Measurements from ENCODE around the gene TNS1.

The TNS1 gene

DNA sequence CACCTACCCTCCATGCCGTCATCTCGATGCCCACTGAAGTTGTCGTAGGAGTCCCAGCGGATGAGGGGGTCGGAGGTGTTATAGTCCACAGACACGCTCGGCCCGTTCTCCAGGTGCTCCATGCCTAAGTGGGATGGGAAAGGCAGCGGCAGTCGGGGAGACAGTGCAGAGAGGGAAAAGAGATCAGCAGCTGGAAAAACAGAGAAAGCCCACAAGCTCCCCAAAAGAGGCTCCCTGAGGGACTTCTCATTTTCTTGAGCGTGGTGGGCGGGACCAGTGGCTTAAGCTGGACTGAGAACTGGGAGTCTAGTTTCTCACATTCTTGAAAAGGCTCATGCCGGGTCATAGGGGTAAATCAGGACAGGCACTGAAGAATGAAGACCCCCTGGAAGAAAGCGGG lies 121.9 kb downstream of the TNS1 start:
- no peak for DNase-seq (ENCODE audit: extremely low read depth, low read depth)

DNA sequence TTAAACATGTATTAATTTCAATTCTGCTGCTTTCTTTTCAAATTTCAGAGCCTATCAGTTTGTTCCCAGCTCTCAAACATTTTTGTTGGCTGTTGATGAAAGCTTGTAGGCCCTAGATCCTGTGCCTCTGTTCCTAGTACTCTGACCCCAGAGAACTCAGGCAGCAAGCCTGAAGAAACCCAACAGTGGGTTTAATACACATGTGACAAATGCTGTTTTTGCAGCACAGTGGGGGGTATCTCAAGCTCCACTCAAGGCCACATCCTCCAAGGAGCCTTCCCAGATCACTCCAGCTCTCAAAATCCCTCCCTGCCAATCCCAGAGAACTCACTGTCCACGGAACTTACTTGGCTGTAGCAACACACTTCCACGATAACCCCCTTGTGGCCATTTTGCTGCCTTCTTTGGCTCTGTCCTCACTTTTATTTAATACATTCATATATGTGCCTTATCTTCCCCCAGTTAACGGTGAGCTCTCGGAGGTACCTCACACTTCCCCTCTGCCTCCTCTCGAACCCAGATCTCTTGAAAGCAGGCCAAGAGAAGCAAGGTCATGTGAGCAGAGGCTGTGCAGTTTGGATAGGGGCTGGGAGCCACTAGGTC lies 122.4 kb downstream of the TNS1 start:
- TF ChIP-seq, protein P1, sequence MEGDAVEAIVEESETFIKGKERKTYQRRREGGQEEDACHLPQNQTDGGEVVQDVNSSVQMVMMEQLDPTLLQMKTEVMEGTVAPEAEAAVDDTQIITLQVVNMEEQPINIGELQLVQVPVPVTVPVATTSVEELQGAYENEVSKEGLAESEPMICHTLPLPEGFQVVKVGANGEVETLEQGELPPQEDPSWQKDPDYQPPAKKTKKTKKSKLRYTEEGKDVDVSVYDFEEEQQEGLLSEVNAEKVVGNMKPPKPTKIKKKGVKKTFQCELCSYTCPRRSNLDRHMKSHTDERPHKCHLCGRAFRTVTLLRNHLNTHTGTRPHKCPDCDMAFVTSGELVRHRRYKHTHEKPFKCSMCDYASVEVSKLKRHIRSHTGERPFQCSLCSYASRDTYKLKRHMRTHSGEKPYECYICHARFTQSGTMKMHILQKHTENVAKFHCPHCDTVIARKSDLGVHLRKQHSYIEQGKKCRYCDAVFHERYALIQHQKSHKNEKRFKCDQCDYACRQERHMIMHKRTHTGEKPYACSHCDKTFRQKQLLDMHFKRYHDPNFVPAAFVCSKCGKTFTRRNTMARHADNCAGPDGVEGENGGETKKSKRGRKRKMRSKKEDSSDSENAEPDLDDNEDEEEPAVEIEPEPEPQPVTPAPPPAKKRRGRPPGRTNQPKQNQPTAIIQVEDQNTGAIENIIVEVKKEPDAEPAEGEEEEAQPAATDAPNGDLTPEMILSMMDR (IDR thresholded peaks at IDR 0.05; ENCODE audit: low read depth, low read length), result no peak; the same call in 1 of the 2 replicates
- DNase-seq (ENCODE audit: extremely low read depth, low read depth), result no peak

More for the DNA sequence above, 121.9 kb downstream of the TNS1 start:
- TF ChIP-seq, protein P1 (IDR thresholded peaks at IDR 0.05; ENCODE audit: low read depth, low read length), result no peak

DNA sequence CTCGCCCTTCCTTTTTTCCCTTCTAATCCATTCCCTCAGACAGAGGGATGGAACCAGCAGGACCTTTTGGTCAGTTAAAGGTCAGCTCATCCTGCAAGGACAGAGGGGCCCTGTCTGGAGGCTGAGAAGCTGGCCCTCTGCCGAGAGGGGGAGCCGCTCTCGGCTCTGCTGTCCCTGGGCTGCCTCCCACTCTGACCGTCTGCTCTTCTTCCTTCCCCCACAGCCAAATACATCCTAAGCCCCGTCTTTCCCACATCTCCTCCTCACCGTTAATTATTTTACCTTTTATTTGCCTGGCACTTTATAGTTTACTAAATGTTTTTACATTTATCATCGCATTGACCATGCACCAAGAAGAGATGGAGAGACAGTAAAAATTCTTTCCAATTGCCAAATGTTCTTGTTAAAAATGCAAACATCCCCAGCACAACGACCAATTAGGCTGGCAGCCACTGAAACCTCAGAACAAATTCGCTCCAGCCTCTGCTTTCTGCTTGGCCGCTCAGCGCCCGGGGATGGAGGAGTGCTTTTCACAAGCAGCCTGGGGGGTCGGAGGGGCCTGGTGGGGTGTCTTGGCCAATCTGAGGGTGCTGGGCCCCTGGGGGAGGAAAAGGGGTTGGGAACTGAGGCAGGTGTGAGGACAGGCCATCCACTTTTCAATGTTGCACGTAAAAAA lies 123.7 kb downstream of the TNS1 start:
- TF ChIP-seq, protein P1 (IDR thresholded peaks at IDR 0.05; ENCODE audit: low read depth, low read length), result no peak
- no peak for DNase-seq (ENCODE audit: extremely low read depth, low read depth)

DNA sequence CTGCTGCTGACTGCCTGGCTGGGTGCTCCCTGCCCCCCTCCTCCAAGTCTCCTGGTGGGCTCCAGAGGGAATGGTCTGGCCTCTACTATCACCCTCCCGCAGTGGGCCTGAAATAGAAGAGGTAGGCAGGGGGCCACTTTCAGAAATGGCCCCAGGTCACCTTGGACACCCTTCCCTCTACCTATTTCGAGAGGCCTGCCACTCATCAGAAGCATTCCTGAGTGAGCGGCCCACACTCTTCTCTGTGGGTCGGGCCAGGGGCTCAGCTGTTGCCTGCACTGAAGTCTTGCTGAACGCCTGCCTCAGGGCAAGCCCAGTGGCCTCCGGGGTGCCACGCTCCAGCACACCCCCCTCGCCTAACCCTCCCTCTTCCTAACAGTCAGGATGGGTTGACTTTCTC lies 124.9 kb downstream of the TNS1 start:
- TF ChIP-seq, protein P1 (IDR thresholded peaks at IDR 0.05; ENCODE audit: low read depth, low read length), result no peak
- DNase-seq (ENCODE audit: extremely low read depth, low read depth), result no peak

DNA sequence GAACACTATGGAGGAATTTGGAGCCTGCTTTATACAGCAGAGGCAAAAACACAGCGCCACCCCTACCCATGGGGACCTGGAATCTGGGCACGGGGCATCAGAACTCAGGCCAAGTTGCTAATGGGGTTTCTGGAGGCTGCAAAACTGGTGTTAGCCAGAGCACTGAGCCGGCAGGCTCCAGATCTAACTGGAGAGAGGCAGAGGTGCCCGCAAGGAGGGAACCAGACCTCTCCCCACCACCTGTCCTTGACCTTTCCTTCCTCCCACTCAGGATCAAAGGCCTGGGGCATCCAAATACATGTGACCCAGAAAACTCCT lies 126.6 kb downstream of the TNS1 start:
- TF ChIP-seq, protein P1 (IDR thresholded peaks at IDR 0.05; ENCODE audit: low read depth, low read length), result no peak
- no peak for DNase-seq (ENCODE audit: extremely low read depth, low read depth)

DNA sequence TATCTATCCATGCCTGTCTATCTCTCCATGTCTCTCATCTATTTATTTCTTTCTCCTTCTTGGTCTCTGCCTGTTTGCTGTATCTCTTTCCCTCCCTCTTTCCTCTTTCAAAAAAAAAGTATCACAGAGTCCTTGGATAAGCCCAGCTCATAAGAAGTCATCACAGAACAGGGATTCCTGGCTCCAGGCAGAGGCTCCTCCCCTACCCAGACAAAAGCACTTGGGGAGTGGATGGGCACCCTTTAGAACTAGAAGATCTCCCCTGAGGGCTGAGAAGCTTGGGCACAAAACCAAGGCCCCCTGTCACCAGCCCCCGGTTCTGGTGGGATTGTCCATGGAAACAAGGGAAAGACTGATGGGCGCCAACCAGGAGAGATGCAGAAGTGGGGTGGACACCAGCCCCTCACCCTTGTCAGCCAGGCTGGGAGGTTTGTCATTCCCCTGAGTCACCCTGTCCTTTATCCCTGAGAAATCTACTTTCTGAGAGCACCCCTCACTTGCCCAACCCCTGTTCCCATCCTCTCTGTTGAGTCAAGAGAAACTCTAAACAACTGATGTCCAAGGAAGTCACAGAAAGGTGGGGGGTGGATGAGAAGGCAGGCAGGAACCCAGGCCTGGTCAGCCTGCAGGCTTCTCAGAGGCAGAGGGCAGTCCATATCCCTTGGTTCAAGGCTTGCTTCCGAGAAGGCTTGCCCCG lies 127.1 kb downstream of the TNS1 start:
- no peak for DNase-seq (ENCODE audit: extremely low read depth, low read depth)
- TF ChIP-seq, protein P1 (IDR thresholded peaks at IDR 0.05; ENCODE audit: low read depth, low read length), result no peak

DNA sequence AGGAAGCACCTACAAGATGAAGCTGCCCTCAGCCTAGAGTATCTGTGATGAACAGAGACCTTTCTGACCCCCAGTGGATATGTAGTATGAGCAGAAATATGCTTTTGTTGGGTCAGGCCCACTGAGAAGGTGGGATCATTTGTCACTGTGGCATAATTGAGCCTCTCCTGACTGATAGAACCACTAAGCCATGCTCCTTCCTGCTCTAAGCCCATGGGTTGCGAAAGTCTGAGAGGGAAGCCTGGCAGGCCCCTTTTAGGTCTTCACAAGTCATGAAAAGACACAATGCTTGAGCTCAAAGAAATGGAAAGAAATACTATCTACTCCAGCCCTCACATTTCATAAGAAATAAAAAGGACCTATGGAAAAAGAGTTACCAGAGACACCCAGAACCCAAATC lies 127.7 kb downstream of the TNS1 start:
- TF ChIP-seq, protein P1 (IDR thresholded peaks at IDR 0.05; ENCODE audit: low read depth, low read length), result no peak
- no peak for DNase-seq (ENCODE audit: extremely low read depth, low read depth)
